Peyer's patch (tissue), 4 donors: ENCODE results near the gene HOXC6. TPM values are rescaled to one million over a fixed set of nuclear protein-coding genes. Genes with fewer than 3 reads are reported as not detected.

Source experiments
- DNase-seq, 3 donors: peaks; one replicate each; pipeline ENCODE4 v3.0.0-alpha.2; 2017 to 2019
- H3K27ac ChIP-seq, 4 donors: fragments of 200-600 bp; sonication (generic); one replicate each; pipeline ENCODE4 v1.5.1; 2016 to 2019
- H3K27me3 ChIP-seq, 2 donors: fragments of 200-600 bp; sonication (generic); one replicate each; pipeline ENCODE4 v1.5.1; 2019
- H3K36me3 ChIP-seq, 3 donors: fragments of 200-600 bp; sonication (generic); one replicate each; pipeline ENCODE4 v1.5.1; 2016 to 2019
- H3K4me1 ChIP-seq, 4 donors: fragments of 200-600 bp; sonication (generic); one replicate each; pipeline ENCODE4 v1.5.1; 2016 to 2019
- H3K4me3 ChIP-seq, 4 donors: fragments of 200-600 bp; sonication (generic); 1 replicate in 3 of 4; 2 replicates in 1 of 4; pipeline ENCODE4 v1.5.1; 2016 to 2019; ENCODE audit warnings: mild to moderate bottlenecking in 1 of 4
- H3K9me3 ChIP-seq, 4 donors: fragments of 200-600 bp; sonication (generic); one replicate each; pipeline ENCODE4 v1.5.1; 2016 to 2019; ENCODE audit warnings: mild to moderate bottlenecking in 1 of 4
- CTCF ChIP-seq, 6 experiments: fragments of 450-650 bp in 4 of 6; fragments of 200-600 bp in 2 of 6; sonication (generic) in 1 of 6; IDR thresholded peaks; one replicate each; pipeline ENCODE4 v1.5.1; 2017 to 2019; ENCODE audit warnings: antibody characterized with exemption in 6 of 6, mild to moderate bottlenecking in 3 of 6, moderate library complexity in 1 of 6
- POLR2A ChIP-seq, 2 donors: fragments of 450-650 bp; IDR thresholded peaks; one replicate each; pipeline ENCODE4 v1.5.1; 2017; ENCODE audit warnings: antibody characterized with exemption in 2 of 2, mild to moderate bottlenecking in 2 of 2, moderate library complexity in 2 of 2
- total RNA-seq, 4 donors: library from RNA; depleted of rRNA; stranded (reverse); fragments of >200 nt; gene quantifications; one replicate each; pipeline ENCODE4 v1.1.0, GENCODE V29; 2016

HOXC6 gene
- total RNA-seq, 4 donors from 2014 or later = 0.70 to 1.7 (median 1.3) TPM

DNA sequence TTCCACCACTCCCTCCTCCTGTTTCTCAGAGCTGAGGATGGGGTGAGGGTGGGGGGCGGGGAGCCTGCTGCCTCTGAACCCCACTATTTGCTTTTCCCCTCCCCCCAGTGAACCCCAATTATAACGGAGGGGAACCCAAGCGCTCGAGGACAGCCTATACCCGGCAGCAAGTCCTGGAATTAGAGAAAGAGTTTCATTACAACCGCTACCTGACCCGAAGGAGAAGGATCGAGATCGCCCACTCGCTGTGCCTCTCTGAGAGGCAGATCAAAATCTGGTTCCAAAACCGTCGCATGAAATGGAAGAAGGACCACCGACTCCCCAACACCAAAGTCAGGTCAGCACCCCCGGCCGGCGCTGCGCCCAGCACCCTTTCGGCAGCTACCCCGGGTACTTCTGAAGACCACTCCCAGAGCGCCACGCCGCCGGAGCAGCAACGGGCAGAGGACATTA lies 26.5 kb downstream of the HOXC6 start:
- no peak for DNase-seq
- H3K4me1 ChIP-seq = peaks cover 0 to 10% (median 7%) of the 10 kb centered on the region in 4 donors
- H3K36me3 ChIP-seq = no peaks in the 10 kb centered on the region
- H3K4me3 ChIP-seq = peak overlapping the region; percentile 48 to 62 (median 49)
- TF ChIP-seq CTCF (IDR thresholded peaks at IDR 0.05) = no peak
- no peak for TF ChIP-seq POLR2A (IDR thresholded peaks at IDR 0.05)
- no peaks in the 10 kb centered on the region for H3K9me3 ChIP-seq
- H3K27ac ChIP-seq = no peak overlapping the region
- H3K27me3 ChIP-seq = no peaks in the 10 kb centered on the region

DNA sequence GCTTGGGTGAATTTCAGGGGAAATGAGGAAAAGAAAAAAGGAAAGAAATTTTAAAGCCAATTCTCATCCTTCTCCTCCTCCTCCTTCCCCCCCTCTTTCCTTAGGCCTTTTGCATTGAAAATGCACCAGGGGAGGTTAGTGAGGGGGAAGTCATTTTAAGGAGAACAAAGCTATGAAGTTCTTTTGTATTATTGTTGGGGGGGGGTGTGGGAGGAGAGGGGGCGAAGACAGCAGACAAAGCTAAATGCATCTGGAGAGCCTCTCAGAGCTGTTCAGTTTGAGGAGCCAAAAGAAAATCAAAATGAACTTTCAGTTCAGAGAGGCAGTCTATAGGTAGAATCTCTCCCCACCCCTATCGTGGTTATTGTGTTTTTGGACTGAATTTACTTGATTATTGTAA lies 27.3 kb downstream of the HOXC6 start:
- Histone ChIP-seq H3K27ac (no peak overlapping the region), H3K4me3 (no peak overlapping the region), H3K27me3 (no peaks in the 10 kb centered on the region), H3K36me3 (no peaks in the 10 kb centered on the region), H3K4me1 (peaks cover 0 to 10% (median 7%) of the 10 kb centered on the region in 4 donors), H3K9me3 (no peaks in the 10 kb centered on the region)
- DNase-seq = no peak
- TF ChIP-seq CTCF (IDR thresholded peaks at IDR 0.05) = no peak
- no peak for TF ChIP-seq POLR2A (IDR thresholded peaks at IDR 0.05)

GRCh38 chr12:54056110-54056509 lies 27.9 kb downstream of the HOXC6 start:
- H3K36me3 ChIP-seq = no peaks in the 10 kb centered on the region
- H3K27ac ChIP-seq = no peak overlapping the region
- H3K27me3 ChIP-seq = no peaks in the 10 kb centered on the region
- no peak for TF ChIP-seq POLR2A (IDR thresholded peaks at IDR 0.05)
- no peak for TF ChIP-seq CTCF (IDR thresholded peaks at IDR 0.05)
- DNase-seq = no peak
- no peaks in the 10 kb centered on the region for H3K9me3 ChIP-seq
- no peak overlapping the region for H3K4me3 ChIP-seq
- H3K4me1 ChIP-seq = peaks cover 0 to 10% (median 6%) of the 10 kb centered on the region in 4 donors

GRCh38 chr12:54058128-54058768 lies 30.0 kb downstream of the HOXC6 start:
- Histone ChIP-seq H3K4me1 (no peaks in the 10 kb centered on the region), H3K36me3 (no peaks in the 10 kb centered on the region), H3K9me3 (no peaks in the 10 kb centered on the region), H3K27me3 (peaks cover 0 to 8% of the 10 kb centered on the region in 2 donors), H3K4me3 (no peak overlapping the region), H3K27ac (no peak overlapping the region)
- no peak for DNase-seq
- no peak for TF ChIP-seq POLR2A (IDR thresholded peaks at IDR 0.05)
- no peak for TF ChIP-seq CTCF (IDR thresholded peaks at IDR 0.05)

- Histone ChIP-seq H3K9me3 (no peaks in the 10 kb centered on the region), H3K4me1 (no peaks in the 10 kb centered on the region), H3K27me3 (peaks cover 0 to 8% of the 10 kb centered on the region in 2 donors), H3K27ac (no peak overlapping the region), H3K4me3 (no peak overlapping the region), H3K36me3 (no peaks in the 10 kb centered on the region)
- DNase-seq = no peak
- TF ChIP-seq CTCF (IDR thresholded peaks at IDR 0.05) (no peak), POLR2A (IDR thresholded peaks at IDR 0.05) (no peak)
Measured at GRCh38 chr12:54059668-54060067, 31.4 kb downstream of the HOXC6 start.
